Neuronal stem cell (in vitro differentiated cells): ENCODE data around the gene ADGRA1.
A peak's percentile ranks its signal among the peaks of the same experiment; 100 is the strongest.

Experiments
- DNase-seq: peaks from one replicate; pipeline ENCODE4 v3.0.0-alpha.2; 2013; ENCODE audit warnings: low spot score
- H2AFZ ChIP-seq: one replicate; pipeline ENCODE4 v1.6.1; 2013; ENCODE audit warnings: mild to moderate bottlenecking, low read length, inconsistent platforms
- H2AK5ac ChIP-seq: 2 replicates; pipeline ENCODE4 v1.6.1; 2013; ENCODE audit warnings: low read depth, mild to moderate bottlenecking, inconsistent platforms, low read length, moderate library complexity, mixed read lengths
- H2BK120ac ChIP-seq: 2 replicates; pipeline ENCODE4 v1.6.1; 2013; ENCODE audit warnings: low read depth, mild to moderate bottlenecking, inconsistent platforms, low read length, moderate library complexity, mixed read lengths
- H2BK12ac ChIP-seq: one replicate; pipeline ENCODE4 v1.6.1; 2013; ENCODE audit warnings: low read length, inconsistent platforms
- H2BK15ac ChIP-seq: 2 replicates; pipeline ENCODE4 v1.6.1; 2013; ENCODE audit warnings: mild to moderate bottlenecking, low read length, inconsistent platforms, mixed read lengths
- H2BK5ac ChIP-seq: one replicate; pipeline ENCODE4 v1.6.1; 2013; ENCODE audit warnings: inconsistent platforms, mild to moderate bottlenecking, low read length, moderate library complexity
- H3K14ac ChIP-seq: one replicate; pipeline ENCODE4 v1.6.1; 2013; ENCODE audit warnings: low read length, inconsistent platforms
- H3K18ac ChIP-seq: 2 replicates; pipeline ENCODE4 v1.6.1; 2013; ENCODE audit warnings: low read length, inconsistent platforms
- H3K23ac ChIP-seq: 2 replicates; pipeline ENCODE4 v1.6.1; 2013; ENCODE audit warnings: low read depth, mild to moderate bottlenecking, mixed read lengths, low read length, inconsistent platforms; ENCODE audit not compliant: poor library complexity
- H3K27ac ChIP-seq: replicated peaks from 3 replicates; pipeline ENCODE4 v1.5.1; 2013; ENCODE audit warnings: low read length, inconsistent platforms
- H3K27me3 ChIP-seq, 3 experiments: 2 replicates each; pipeline ENCODE4 v1.6.1; 2013; ENCODE audit warnings: low read length in 3 of 3, mild to moderate bottlenecking in 2 of 3, inconsistent platforms in 1 of 3, low read depth in 1 of 3, mixed read lengths in 1 of 3, moderate library complexity in 1 of 3; ENCODE audit not compliant: control insufficient read depth in 3 of 3, insufficient read depth in 3 of 3
- H3K36me3 ChIP-seq, 2 donors: replicated peaks in 1 of 2; 2 replicates each; pipeline ENCODE4 v1.6.1; 2013; ENCODE audit warnings: low read length in 2 of 2; ENCODE audit not compliant: control insufficient read depth in 2 of 2, insufficient read depth in 2 of 2
- H3K4ac ChIP-seq: 2 replicates; pipeline ENCODE4 v1.6.1; 2013; ENCODE audit warnings: inconsistent platforms, mild to moderate bottlenecking, low read length, moderate library complexity
- H3K4me1 ChIP-seq, 2 donors: 1 replicate in 1 of 2; 2 replicates in 1 of 2; pipeline ENCODE4 v1.6.1; 2013; ENCODE audit warnings: low read length in 2 of 2, low read depth in 1 of 2; ENCODE audit not compliant: control insufficient read depth in 2 of 2, insufficient read depth in 1 of 2
- H3K4me2 ChIP-seq: one replicate; pipeline ENCODE4 v1.6.1; 2013; ENCODE audit warnings: mild to moderate bottlenecking, low read length, inconsistent platforms; ENCODE audit not compliant: insufficient read depth, poor library complexity, severe bottlenecking
- H3K4me3 ChIP-seq, 2 donors: 2 replicates each; pipeline ENCODE4 v1.5.1; 2013; ENCODE audit warnings: low read length in 2 of 2, mild to moderate bottlenecking in 2 of 2, inconsistent platforms in 1 of 2, moderate library complexity in 1 of 2
- H3K79me1 ChIP-seq: one replicate; pipeline ENCODE4 v1.6.1; 2013; ENCODE audit warnings: low read depth, mild to moderate bottlenecking, inconsistent platforms, low read length, moderate library complexity
- H3K9ac ChIP-seq: one replicate; pipeline ENCODE4 v1.6.1; 2013; ENCODE audit warnings: mild to moderate bottlenecking, low read depth, low read length, inconsistent platforms; ENCODE audit not compliant: poor library complexity
- H3K9me3 ChIP-seq, 2 donors: replicated peaks in 1 of 2; 2 replicates each; pipeline versions ENCODE3 to v1.6.1; 2013; ENCODE audit warnings: low read length in 2 of 2, mild to moderate bottlenecking in 2 of 2, inconsistent platforms in 1 of 2, low read depth in 1 of 2, mixed read lengths in 1 of 2, moderate library complexity in 1 of 2; ENCODE audit not compliant: control insufficient read depth in 2 of 2, insufficient read depth in 1 of 2
- H4K8ac ChIP-seq: one replicate; pipeline ENCODE4 v1.6.1; 2013; ENCODE audit warnings: low read depth, mild to moderate bottlenecking, inconsistent platforms, low read length, moderate library complexity
- H4K91ac ChIP-seq: one replicate; pipeline ENCODE4 v1.6.1; 2013; ENCODE audit warnings: low read length, low read depth, mild to moderate bottlenecking, inconsistent platforms; ENCODE audit not compliant: poor library complexity
- WGBS, 2 donors: extraction: QIAGEN DNeasy Blood & Tissue Kit; methylation state at CpG; one replicate each; pipeline ENCODE4 v1.1.7; 2013; ENCODE audit warnings: missing lambda C conversion rate in 2 of 2, mixed read lengths in 1 of 2; ENCODE audit not compliant: insufficient read length in 2 of 2, insufficient replicate concordance in 1 of 2; ENCODE audit errors: extremely low coverage in 2 of 2; 5-methylcytosine and 5-hydroxymethylcytosine counted together

Gene ADGRA1

DNA sequence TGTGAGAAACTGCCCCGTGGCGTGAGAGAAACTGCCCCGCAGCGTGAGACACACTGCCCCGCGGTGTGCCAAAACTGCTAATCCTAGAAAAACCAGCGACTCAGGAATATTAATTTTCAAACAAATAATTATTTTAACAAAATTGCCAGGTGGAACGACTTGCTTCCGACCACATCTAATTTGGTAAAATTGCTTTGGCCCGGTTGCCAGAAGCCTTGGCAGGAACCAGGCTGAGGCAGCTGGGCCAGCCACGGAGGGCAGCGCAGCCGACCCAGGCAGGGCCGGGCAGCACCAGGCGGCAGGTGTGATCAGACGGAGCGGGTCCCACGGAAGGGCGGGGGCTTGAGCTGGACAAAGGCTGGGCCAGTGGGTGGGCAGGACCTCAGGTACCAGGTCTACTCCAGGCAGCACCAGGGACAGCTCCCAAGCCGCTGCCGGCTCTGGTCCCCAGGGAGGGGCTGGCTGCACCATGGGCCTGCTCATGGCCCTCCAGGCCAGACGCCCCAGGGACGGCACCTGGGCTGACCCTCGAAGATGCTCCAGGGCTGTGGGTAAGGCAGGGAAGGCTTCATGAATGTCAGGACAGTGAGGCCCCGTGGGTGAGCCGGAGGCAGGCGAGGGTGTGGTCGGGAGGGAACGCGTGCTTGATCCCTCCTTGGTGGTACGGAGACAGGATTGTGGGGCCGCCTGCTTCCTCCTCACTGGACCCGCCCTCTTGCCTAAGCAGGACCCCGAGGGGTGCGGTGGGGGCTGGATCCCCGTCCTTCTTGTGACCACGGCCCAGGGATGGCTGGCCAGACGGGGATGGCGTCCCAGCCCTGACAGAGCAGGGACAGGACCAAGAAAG is 7.7 kb upstream of the ADGRA1 start:
- no peak overlapping the region for H2BK12ac ChIP-seq
- WGBS, 2 donors, result no CpG with 5 or more reads among the region's 39 CpGs
- no peaks in the 10 kb centered on the region for H3K9me3 ChIP-seq
- H3K4me3 ChIP-seq, result peak overlapping the region in 1 of 2 donors; percentile 8
- H3K4me2 ChIP-seq, result no peak overlapping the region
- H4K91ac ChIP-seq, result no peak overlapping the region
- H3K18ac ChIP-seq, result peak overlapping the region; percentile 28
- no peak overlapping the region for H2AK5ac ChIP-seq
- no peak overlapping the region for H3K14ac ChIP-seq
- H3K36me3 ChIP-seq, result no peaks in the 10 kb centered on the region
- DNase-seq, result peak; percentile 49
- H3K4me1 ChIP-seq, result peaks cover 0 to 9% of the 10 kb centered on the region in 2 donors
- no peak overlapping the region for H3K4ac ChIP-seq
- peaks cover 2% of the 10 kb centered on the region for H3K79me1 ChIP-seq
- H2AFZ ChIP-seq, result no peak overlapping the region
- H3K23ac ChIP-seq, result no peak overlapping the region
- H3K9ac ChIP-seq, result peak overlapping the region; percentile 44
- peaks cover 0 to 23% (median 0%) of the 10 kb centered on the region in 3 experiments for H3K27me3 ChIP-seq
- no peak overlapping the region for H2BK120ac ChIP-seq
- H2BK5ac ChIP-seq, result no peak overlapping the region
- H4K8ac ChIP-seq, result no peak overlapping the region
- H3K27ac ChIP-seq, result no peak overlapping the region
- H2BK15ac ChIP-seq, result no peak overlapping the region

- DNase-seq, result no peak
- Histone ChIP-seq H2AFZ (no peak overlapping the region), H3K9me3 (no peaks in the 10 kb centered on the region), H2BK120ac (no peak overlapping the region), H3K79me1 (peaks cover 2% of the 10 kb centered on the region), H2BK15ac (no peak overlapping the region), H3K18ac (no peak overlapping the region), H3K4ac (no peak overlapping the region), H3K27me3 (peaks cover 0 to 28% (median 0%) of the 10 kb centered on the region in 3 experiments), H3K4me3 (no peak overlapping the region), H2AK5ac (no peak overlapping the region), H3K4me1 (peaks cover 0 to 9% of the 10 kb centered on the region in 2 donors), H3K9ac (no peak overlapping the region), H3K36me3 (no peaks in the 10 kb centered on the region), H4K8ac (no peak overlapping the region), H2BK5ac (no peak overlapping the region), H3K4me2 (no peak overlapping the region), H3K14ac (no peak overlapping the region), H3K23ac (no peak overlapping the region), H4K91ac (no peak overlapping the region), H2BK12ac (no peak overlapping the region), H3K27ac (no peak overlapping the region)
- WGBS, 2 donors, result no CpG with 5 or more reads among the region's 7 CpGs
Observed at GRCh38 chr10:133080683-133081040, 7.1 kb upstream of the ADGRA1 start.

DNA sequence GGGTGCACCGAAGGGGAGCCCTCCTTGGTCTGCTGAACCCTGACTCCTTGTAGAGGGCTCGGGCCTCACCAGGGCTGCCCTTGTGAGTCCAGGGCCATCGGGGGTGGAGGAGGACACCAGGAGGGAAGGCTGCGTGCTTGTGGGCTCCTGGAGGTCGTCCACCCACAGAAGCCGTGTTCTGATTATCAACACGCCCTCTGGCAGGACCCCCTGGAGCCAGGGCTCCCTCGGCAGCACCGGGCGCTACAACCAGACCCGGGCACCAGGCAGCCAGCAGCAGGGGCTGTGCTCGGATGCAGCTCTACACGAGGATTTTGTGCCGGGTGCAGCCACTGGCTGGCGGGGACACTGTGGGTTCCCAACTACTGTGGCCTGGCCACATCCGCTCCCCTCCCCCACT is 6.1 kb upstream of the ADGRA1 start:
- no CpG with 5 or more reads among the region's 16 CpGs for WGBS, 2 donors

GRCh38 chr10:133082685-133083421 is 4.9 kb upstream of the ADGRA1 start:
- Histone ChIP-seq H2BK120ac (no peak overlapping the region), H3K14ac (peak overlapping the region; percentile 28), H4K8ac (no peak overlapping the region), H2AFZ (peak overlapping the region; percentile 61), H3K27ac (no peak overlapping the region), H3K27me3 (peaks cover 3 to 48% (median 17%) of the 10 kb centered on the region in 3 experiments), H3K4me3 (peak overlapping the region in 1 of 2 donors; percentile 1), H2BK15ac (no peak overlapping the region), H3K79me1 (peaks cover 2% of the 10 kb centered on the region), H2BK12ac (no peak overlapping the region), H3K4me2 (no peak overlapping the region), H3K4ac (no peak overlapping the region), H4K91ac (no peak overlapping the region), H3K23ac (no peak overlapping the region), H3K36me3 (no peaks in the 10 kb centered on the region), H3K18ac (peak overlapping the region; percentile 88), H3K4me1 (peaks cover 5 to 16% of the 10 kb centered on the region in 2 donors), H2AK5ac (peak overlapping the region; percentile 24), H3K9me3 (no peaks in the 10 kb centered on the region), H2BK5ac (peak overlapping the region; percentile 30), H3K9ac (no peak overlapping the region)
- DNase-seq, result no peak
- WGBS, 2 donors, result no CpG with 5 or more reads among the region's 43 CpGs

More for the DNA sequence above, 6.1 kb upstream of the ADGRA1 start:
- peak overlapping the region; percentile 89 for H3K14ac ChIP-seq
- no peak overlapping the region for H2BK120ac ChIP-seq
- peak overlapping the region; percentile 16 for H2BK15ac ChIP-seq
- H4K8ac ChIP-seq, result peak overlapping the region; percentile 43
- H3K23ac ChIP-seq, result no peak overlapping the region
- H3K79me1 ChIP-seq, result peaks cover 2% of the 10 kb centered on the region
- H3K36me3 ChIP-seq, result no peaks in the 10 kb centered on the region
- H2BK5ac ChIP-seq, result peak overlapping the region; percentile 30
- no peak overlapping the region for H4K91ac ChIP-seq
- no peak overlapping the region for H2BK12ac ChIP-seq
- H3K9ac ChIP-seq, result no peak overlapping the region
- no peaks in the 10 kb centered on the region for H3K9me3 ChIP-seq
- H3K4me3 ChIP-seq, result peak overlapping the region in 1 of 2 donors; percentile 41
- H2AFZ ChIP-seq, result no peak overlapping the region
- peaks cover 0 to 11% of the 10 kb centered on the region in 2 donors for H3K4me1 ChIP-seq
- H3K27ac ChIP-seq, result no peak overlapping the region
- no peak overlapping the region for H2AK5ac ChIP-seq
- no peak overlapping the region for H3K4ac ChIP-seq
- H3K18ac ChIP-seq, result no peak overlapping the region
- DNase-seq, result no peak
- no peak overlapping the region for H3K4me2 ChIP-seq
- H3K27me3 ChIP-seq, result peaks cover 0 to 36% (median 6%) of the 10 kb centered on the region in 3 experiments
